Mucosa of stomach (tissue), 1 donor: Measurements from ENCODE around the gene SAA4.
"Not testable (repeated sequence)": the region's sequence is repeated elsewhere in the genome, so short reads cannot be mapped to it uniquely, and the experiment has no call there.

ENCODE experiments used
- H3K27me3 ChIP-seq: one replicate; pipeline ENCODE4 v1.7.0; 2013; ENCODE audit warnings: mild to moderate bottlenecking, low read length; ENCODE audit not compliant: control insufficient read depth, insufficient read depth
- H3K36me3 ChIP-seq: one replicate; pipeline ENCODE4 v1.7.0; 2013; ENCODE audit warnings: low read length; ENCODE audit not compliant: control insufficient read depth, insufficient read depth
- H3K4me1 ChIP-seq: one replicate; pipeline ENCODE4 v1.7.0; 2013; ENCODE audit warnings: mild to moderate bottlenecking, low read length; ENCODE audit not compliant: control insufficient read depth, insufficient read depth
- H3K4me3 ChIP-seq: one replicate; pipeline ENCODE4 v1.7.0; 2013; ENCODE audit warnings: low read length
- H3K9ac ChIP-seq: one replicate; pipeline ENCODE4 v1.7.0; 2013; ENCODE audit warnings: mild to moderate bottlenecking, low read length, moderate library complexity
- H3K9me3 ChIP-seq: one replicate; pipeline ENCODE4 v1.7.0; 2013; ENCODE audit warnings: mild to moderate bottlenecking, low read length, moderate library complexity; ENCODE audit not compliant: control insufficient read depth
- donor health status: Pancreatic carcinoma.

SAA4 gene

GRCh38 chr11:18236664-18237356 is at the start of gene SAA4:
TSS of gene SAA4 (minus strand) at chr11:18236802. CDS start at chr11:18235926, 876 bp downstream.
- H3K27me3 ChIP-seq: no peaks in the 10 kb centered on the region
- no peak within 1 kb of the TSS for H3K4me3 ChIP-seq
- H3K9me3 ChIP-seq: no peaks in the 10 kb centered on the region
- H3K36me3 ChIP-seq: no peaks in the 10 kb centered on the region
- H3K9ac ChIP-seq: no peak within 1 kb of the TSS
- no peaks in the 10 kb centered on the region for H3K4me1 ChIP-seq

- Histone ChIP-seq H3K36me3 (no peaks in the 10 kb centered on the region), H3K9ac (no peak overlapping the region), H3K4me1 (no peaks in the 10 kb centered on the region), H3K4me3 (no peak overlapping the region), H3K9me3 (no peaks in the 10 kb centered on the region), H3K27me3 (no peaks in the 10 kb centered on the region)
These were observed 49.2 kb upstream of the SAA4 start for GRCh38 chr11:18285841-18286240.

GRCh38 chr11:18282626-18283025 is 46.0 kb upstream of the SAA4 start:
- Histone ChIP-seq H3K27me3 (no peaks in the 10 kb centered on the region), H3K9me3 (no peaks in the 10 kb centered on the region), H3K4me3 (no peak overlapping the region), H3K36me3 (no peaks in the 10 kb centered on the region), H3K9ac (no peak overlapping the region), H3K4me1 (no peaks in the 10 kb centered on the region)

- Histone ChIP-seq H3K36me3 (no peaks in the 10 kb centered on the region), H3K27me3 (no peaks in the 10 kb centered on the region), H3K4me1 (no peaks in the 10 kb centered on the region), H3K9me3 (no peaks in the 10 kb centered on the region), H3K4me3 (no peak overlapping the region), H3K9ac (no peak overlapping the region)
These were observed 43.9 kb upstream of the SAA4 start for GRCh38 chr11:18280438-18281045.

GRCh38 chr11:18277565-18278271 is 41.1 kb upstream of the SAA4 start:
- no peaks in the 10 kb centered on the region for H3K4me1 ChIP-seq
- no peaks in the 10 kb centered on the region for H3K9me3 ChIP-seq
- H3K36me3 ChIP-seq: no peaks in the 10 kb centered on the region
- H3K4me3 ChIP-seq: no peak overlapping the region
- H3K9ac ChIP-seq: no peak overlapping the region
- no peaks in the 10 kb centered on the region for H3K27me3 ChIP-seq

GRCh38 chr11:18271206-18271605 is 34.6 kb upstream of the SAA4 start:
- Histone ChIP-seq H3K27me3 (no peaks in the 10 kb centered on the region), H3K36me3 (no peaks in the 10 kb centered on the region), H3K4me1 (no peaks in the 10 kb centered on the region), H3K4me3 (no peak overlapping the region), H3K9me3 (no peaks in the 10 kb centered on the region), H3K9ac (no peak overlapping the region)

- Histone ChIP-seq H3K9me3 (no peaks in the 10 kb centered on the region), H3K36me3 (no peaks in the 10 kb centered on the region), H3K4me1 (no peaks in the 10 kb centered on the region), H3K4me3 (no peak overlapping the region), H3K9ac (no peak overlapping the region), H3K27me3 (no peaks in the 10 kb centered on the region)
These were observed 33.5 kb upstream of the SAA4 start for GRCh38 chr11:18270102-18270501.

- not testable (repeated sequence) for H3K36me3 ChIP-seq, H3K27me3 ChIP-seq, H3K9me3 ChIP-seq, H3K4me3 ChIP-seq, H3K4me1 ChIP-seq, H3K9ac ChIP-seq
These were observed 32.6 kb upstream of the SAA4 start for GRCh38 chr11:18269252-18269651.

- H3K9me3 ChIP-seq, H3K36me3 ChIP-seq, H3K9ac ChIP-seq, H3K4me1 ChIP-seq, H3K4me3 ChIP-seq, H3K27me3 ChIP-seq: not testable (repeated sequence)
These were observed 30.9 kb upstream of the SAA4 start for GRCh38 chr11:18267335-18268133.

- no peak within 1 kb of the TSS for H3K4me3 ChIP-seq
- H3K27me3 ChIP-seq: no peaks in the 10 kb centered on the region
- H3K4me1 ChIP-seq: no peaks in the 10 kb centered on the region
- no peak within 1 kb of the TSS for H3K9ac ChIP-seq
- H3K36me3 ChIP-seq: no peaks in the 10 kb centered on the region
- H3K9me3 ChIP-seq: no peaks in the 10 kb centered on the region
These were observed 29.3 kb upstream of the SAA4 start, which contains the start of gene SAA1 for GRCh38 chr11:18265949-18266348. TSS of gene SAA1 (plus strand) at chr11:18266264. CDS start at chr11:18266888, 624 bp downstream.

GRCh38 chr11:18264677-18265555 is 28.3 kb upstream of the SAA4 start:
- Histone ChIP-seq H3K9me3 (no peaks in the 10 kb centered on the region), H3K4me1 (no peaks in the 10 kb centered on the region)

More at GRCh38 chr11:18264677-18265555, 28.3 kb upstream of the SAA4 start:
- no peaks in the 10 kb centered on the region for H3K27me3 ChIP-seq
- H3K4me3 ChIP-seq: no peak overlapping the region
- no peaks in the 10 kb centered on the region for H3K36me3 ChIP-seq
- H3K9ac ChIP-seq: no peak overlapping the region
